K562 (cell line): ENCODE measurements around the gene VWA5B1. TPM values are rescaled to one million over a fixed set of nuclear protein-coding genes. Genes with fewer than 3 reads are reported as not detected.

Source experiments
- BACH1 ChIP-seq: fragments of 200-800 bp; sonication (Bioruptor generic); IDR thresholded peaks from 2 replicates; pipeline ENCODE4 v1.6.1; 2016; ENCODE audit warnings: missing genetic modification characterization, missing compliant biosample characterization
- FUS ChIP-seq: fragments of 200-400 bp; formaldehyde crosslinking; optimal IDR thresholded peaks from 2 replicates; pipeline ENCODE3; 2017; ENCODE audit warnings: low read depth, low read length
- POLR3A ChIP-seq: IDR thresholded peaks from 2 replicates; pipeline ENCODE4 v1.6.1; 2011; ENCODE audit warnings: borderline replicate concordance, mild to moderate bottlenecking, moderate library complexity; ENCODE audit not compliant: insufficient read length, insufficient read depth; ENCODE audit errors: extremely low read depth
- RBM39 ChIP-seq: fragments of 200-400 bp; formaldehyde crosslinking; optimal IDR thresholded peaks from 2 replicates; pipeline ENCODE3; 2018; ENCODE audit warnings: low read depth, low read length
- SAP30 ChIP-seq: fragments of 200-600 bp; sonication (generic); IDR thresholded peaks from 2 replicates; pipeline ENCODE4 v1.6.1; 2012; ENCODE audit warnings: borderline replicate concordance, low read depth, mild to moderate bottlenecking, moderate library complexity, low read length, control low read depth, inconsistent platforms; ENCODE audit not compliant: insufficient read depth, poor library complexity, severe bottlenecking
- SMARCA5 ChIP-seq: fragments of 450-650 bp; IDR thresholded peaks from 2 replicates; pipeline ENCODE4 v1.6.1; 2016
- U2AF2 ChIP-seq: fragments of 200-400 bp; formaldehyde crosslinking; optimal IDR thresholded peaks from 2 replicates; pipeline ENCODE3; 2017; ENCODE audit warnings: low read depth, mild to moderate bottlenecking, low read length
- ZFP36 ChIP-seq: fragments of 150-350 bp; IDR thresholded peaks from 2 replicates; pipeline ENCODE4 v1.6.1; 2018; ENCODE audit warnings: low read length, low read depth; ENCODE audit not compliant: partially characterized antibody
- ZNF212 ChIP-seq: fragments of 450-650 bp; formaldehyde crosslinking; IDR thresholded peaks from 2 replicates; pipeline ENCODE4 v1.4.0; 2020; ENCODE audit warnings: mild to moderate bottlenecking
- ZNF239 ChIP-seq: fragments of 250-450 bp; sonication (Bioruptor Pico); IDR thresholded peaks from 2 replicates; pipeline ENCODE4 v1.4.0; 2020; ENCODE audit warnings: mild to moderate bottlenecking
- ZNF584 ChIP-seq: fragments of 200-800 bp; sonication (Bioruptor generic); IDR thresholded peaks from 2 replicates; pipeline ENCODE4 v1.6.1; 2016; ENCODE audit warnings: low read depth, mild to moderate bottlenecking, missing genetic modification characterization, missing compliant biosample characterization
- ZNF717 ChIP-seq: fragments of 250-450 bp; sonication (Bioruptor Pico); IDR thresholded peaks from 2 replicates; pipeline ENCODE4 v1.5.0; 2021
- polyA plus RNA-seq, 8 experiments: library from polyadenylated mRNA; depleted of rRNA in 4 of 8; stranded (reverse) in 5 of 8; unstranded in 3 of 8; fragments of >200 nt; fragmentation: Nextera tagmentation in 2 of 8; fragmentation: Illumina TruSeq in 1 of 8; extraction: Ambion mirVana in 2 of 8; extraction: Trizol in 1 of 8; gene quantifications; 2 replicates each; pipeline versions ENCODE4 v1.2.1 to v1.2.3, GENCODE V29; 2011 to 2014; ENCODE audit warnings: inconsistent platforms in 1 of 8, missing spikeins in 1 of 8
- total RNA-seq, 7 experiments: library from RNA; depleted of rRNA in 6 of 7; stranded (reverse); fragments of >200 nt in 6 of 7; fragmentation: Illumina TruSeq in 2 of 7; extraction: Trizol in 2 of 7; gene quantifications; 2 replicates each; pipeline versions ENCODE4 v1.2.1 to v1.2.3, GENCODE V29; 2011 to 2021; ENCODE audit warnings: low replicate concordance in 1 of 7

VWA5B1 gene
- total and polyA plus RNA-seq, 9 of the 15 experiments (the other 6 are each of a cell fraction or from before 2014, with no cell fraction given): not detected

GRCh38 chr1:20402585-20403422 lies 112.1 kb downstream of the VWA5B1 start (continued):
- TF ChIP-seq ZNF212 (CRISPR knock-in tag) (no peak), ZNF239 (CRISPR knock-in tag) (no peak), FUS (no peak), SAP30 (no peak), ZNF584 (CRISPR knock-in tag) (no peak), POLR3A (no peak), ZNF717 (no peak), BACH1 (tag) (no peak), U2AF2 (no peak), ZFP36 (peak; percentile 91), SMARCA5 (peak; percentile 71; the same call in 1 of the 2 replicates), RBM39 (no peak)
